Middle frontal gyrus (tissue), 1 donor: ENCODE measurements around the gene ZNF865.

Experiments used
- DNase-seq: peaks from one replicate; pipeline ENCODE4 v3.0.0-alpha.2; 2015; ENCODE audit warnings: low spot score; ENCODE audit errors: extremely low spot score

ZNF865 gene

DNA sequence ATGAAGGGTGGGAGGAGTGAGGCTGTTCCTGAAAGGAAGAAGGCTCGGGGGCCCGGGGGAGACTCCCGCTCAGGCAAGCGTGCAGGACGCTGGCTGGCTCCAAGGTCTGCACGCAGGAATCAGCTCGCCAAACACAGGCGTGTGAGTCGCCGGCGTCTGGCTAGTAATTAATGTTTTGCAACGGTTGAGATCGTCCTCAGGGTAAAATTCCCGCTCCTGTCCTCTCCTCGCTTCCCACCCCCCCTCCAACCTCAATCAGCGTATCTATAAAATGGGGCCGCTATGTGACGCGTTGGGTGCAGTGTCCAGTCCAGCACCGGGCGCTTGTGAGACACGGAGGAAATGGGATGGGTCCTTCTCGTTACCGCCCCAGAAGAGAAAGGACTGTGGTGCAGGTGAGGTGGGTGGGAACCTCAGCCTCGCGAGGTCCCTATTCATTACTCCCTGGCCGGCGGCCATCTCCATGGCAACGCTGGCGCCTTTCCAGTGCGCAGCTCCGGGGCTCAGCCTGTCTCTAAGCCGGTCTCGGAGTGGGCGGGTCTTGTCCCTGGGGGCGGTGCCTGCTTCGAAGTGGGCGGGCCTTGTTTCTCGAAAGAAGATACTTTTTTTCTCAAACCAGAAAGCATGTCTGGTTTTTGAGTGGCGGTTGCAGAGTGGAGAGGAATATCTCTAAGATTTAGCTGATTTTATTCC is 18.3 kb upstream of the ZNF865 start:
- DNase-seq: peak; percentile 58

DNA sequence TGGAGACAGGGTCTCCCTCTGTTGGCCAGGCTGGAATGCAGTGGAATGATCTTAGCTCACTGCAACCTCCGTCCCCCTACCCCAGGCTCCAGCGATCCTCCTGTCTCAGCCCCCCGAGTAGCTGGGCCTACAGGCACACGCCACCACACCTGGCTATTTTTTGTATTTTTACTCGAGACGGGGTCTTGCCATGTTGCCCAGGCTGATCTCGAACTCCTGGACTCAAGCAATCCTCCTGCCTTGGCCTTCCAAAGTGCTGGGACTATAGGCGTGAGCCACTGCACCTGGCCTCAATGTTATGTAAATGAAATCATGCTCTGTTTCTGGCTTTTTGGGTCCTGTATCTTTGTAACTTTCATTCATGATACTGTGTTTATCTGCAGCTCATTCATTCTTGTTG is 16.7 kb upstream of the ZNF865 start:
- no peak for DNase-seq

DNA sequence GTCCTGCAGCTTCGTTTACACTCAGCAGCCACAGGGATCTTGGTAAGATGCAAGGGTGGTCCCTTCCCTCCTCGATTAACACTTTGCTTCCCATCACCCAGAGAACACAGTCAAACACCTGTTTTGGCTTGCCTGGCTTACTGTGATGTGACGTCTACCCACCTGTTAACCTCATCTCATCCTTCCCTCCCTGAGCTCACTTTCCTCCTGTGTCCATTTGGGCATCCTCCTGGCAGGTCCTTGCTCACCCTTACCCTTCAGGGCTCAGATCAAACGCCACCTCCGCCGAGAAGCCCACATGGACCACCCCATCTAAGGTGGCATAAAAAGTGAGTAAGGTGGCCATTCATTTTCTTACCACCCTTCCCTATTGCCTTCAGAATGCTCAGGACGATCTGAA is 15.3 kb upstream of the ZNF865 start:
- no peak for DNase-seq

DNA sequence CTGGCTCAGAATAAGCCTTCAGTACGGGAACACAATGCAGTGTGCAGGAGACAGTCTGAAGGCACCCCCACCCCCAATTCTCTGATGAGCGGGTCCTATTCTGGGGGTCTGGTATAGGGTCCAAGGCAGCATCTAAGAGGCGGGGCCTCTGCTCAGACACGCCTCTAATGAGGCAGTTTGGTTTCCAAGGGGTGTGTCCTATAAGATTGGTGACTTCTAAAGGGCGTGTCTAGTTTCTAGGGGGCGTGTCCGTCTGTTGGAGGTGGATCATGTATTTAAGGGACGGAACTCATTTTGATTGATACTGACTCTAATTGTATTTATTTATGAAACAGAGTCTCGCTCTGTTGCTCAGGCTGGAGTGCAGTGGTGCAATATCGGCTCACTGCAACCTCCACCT is 14.8 kb upstream of the ZNF865 start:
- no peak for DNase-seq

DNA sequence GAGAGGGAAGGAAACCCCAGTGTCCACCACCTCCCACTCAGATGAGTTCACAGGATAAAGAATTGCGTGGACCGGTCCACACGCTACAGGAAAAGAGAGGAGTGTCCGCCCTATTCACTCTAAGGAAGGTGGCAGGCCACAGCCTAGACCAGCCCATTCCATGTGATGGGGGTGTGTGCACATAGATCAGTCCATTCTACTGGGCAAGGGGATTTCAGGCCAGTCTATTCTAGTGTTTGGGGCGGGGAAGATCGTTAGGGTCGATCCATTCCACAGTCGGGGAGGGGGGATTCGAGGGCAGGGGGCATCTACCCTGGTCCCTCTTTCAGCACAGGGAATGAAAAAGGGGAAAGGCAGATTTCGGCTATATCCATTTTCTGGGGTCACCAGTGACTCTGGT is 13.9 kb upstream of the ZNF865 start:
- DNase-seq: no peak

DNA sequence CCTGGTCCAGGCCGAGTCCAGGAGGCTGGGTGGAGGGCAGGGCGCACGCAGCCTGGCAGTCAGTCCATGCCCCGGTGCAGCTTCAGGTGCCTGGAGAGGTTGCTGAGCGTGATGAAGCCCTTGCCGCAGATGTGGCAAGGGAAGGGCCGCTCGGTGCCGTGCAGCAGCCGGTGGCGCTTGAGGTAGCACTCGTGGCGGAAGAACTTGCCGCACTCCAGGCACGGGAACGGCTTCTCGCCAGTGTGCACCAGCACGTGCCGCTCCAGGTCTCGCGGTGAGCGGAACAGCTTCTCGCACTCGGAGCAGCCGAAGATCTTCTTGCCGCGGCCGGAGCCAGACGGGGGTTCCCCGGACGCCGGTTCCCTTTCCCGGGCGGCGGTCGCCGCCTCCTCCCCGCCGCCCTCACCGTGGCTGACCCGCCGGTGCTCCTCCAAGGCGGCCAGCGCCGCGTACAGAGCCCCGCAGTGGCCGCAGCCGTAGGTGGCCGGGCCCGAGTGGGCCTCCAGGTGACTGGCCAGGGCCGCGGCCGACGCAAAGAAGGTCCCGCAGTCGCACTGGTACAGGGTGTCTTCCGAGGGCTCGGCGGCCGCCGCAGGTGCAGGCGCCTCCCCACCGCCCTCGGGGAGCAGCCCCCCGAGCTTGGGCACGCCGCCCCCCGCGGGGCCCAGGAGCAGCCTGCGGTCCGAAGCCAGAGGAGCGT is 12.9 kb upstream of the ZNF865 start:
- DNase-seq: no peak

DNA sequence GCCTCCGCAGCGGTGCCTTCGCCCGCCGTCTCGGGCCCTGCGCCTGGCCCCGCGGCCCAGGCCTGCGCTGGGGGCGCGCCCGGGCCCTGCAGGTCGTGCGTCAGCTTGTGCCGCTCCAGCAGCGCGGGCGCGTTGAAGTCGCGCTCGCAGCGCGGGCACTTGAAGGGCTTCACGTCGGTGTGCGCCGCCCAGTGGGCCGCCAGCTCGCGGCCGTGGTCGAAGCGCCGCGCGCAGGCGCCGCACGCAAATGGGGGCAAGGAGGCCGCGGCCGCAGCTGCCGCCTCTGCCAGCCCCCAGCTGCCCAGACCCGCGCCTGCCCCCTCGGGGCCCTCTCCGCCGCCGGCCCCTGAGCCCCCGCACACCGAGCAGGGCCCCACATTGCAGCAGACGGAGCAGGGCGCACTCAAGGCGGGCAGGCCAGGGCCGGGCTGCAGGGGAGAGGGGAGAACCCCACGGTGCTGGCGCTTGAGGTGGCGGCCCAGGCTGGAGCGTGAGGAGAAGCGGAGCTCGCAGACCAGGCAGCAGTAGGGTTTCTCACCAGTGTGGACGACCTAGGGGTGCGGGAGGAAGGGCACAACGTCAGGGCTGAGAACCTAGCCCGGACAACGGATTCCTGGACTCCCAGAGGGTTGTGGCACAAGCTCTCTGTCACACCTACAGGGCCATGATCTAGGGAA is 12.2 kb upstream of the ZNF865 start:
- DNase-seq: no peak

DNA sequence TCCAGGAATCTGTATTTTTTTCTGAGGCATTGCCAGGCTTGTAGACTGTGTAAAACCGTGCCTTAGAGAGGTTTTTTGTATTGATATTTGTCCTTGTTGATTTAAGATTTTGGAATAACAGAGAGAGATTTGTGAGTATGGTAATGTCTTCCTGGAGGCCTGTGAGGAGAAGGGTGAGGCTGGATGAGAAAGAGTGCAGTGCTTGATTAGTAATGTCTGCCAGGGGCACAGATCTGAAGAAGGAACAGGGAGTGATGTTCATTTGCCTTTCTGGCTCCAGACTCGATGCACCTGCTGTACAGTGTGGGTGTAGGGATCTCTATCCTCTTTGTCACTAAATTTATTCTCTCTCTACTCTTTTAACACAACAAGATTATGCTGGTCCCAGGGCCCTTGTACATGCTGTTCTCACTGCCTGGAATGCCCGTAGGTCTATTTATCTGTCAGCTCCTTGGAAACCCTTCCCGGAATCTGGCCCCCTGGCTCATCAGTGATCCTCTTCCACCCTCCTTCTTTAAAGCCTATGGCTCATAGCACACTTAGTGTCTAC is 10.4 kb upstream of the ZNF865 start:
- DNase-seq: no peak

DNA sequence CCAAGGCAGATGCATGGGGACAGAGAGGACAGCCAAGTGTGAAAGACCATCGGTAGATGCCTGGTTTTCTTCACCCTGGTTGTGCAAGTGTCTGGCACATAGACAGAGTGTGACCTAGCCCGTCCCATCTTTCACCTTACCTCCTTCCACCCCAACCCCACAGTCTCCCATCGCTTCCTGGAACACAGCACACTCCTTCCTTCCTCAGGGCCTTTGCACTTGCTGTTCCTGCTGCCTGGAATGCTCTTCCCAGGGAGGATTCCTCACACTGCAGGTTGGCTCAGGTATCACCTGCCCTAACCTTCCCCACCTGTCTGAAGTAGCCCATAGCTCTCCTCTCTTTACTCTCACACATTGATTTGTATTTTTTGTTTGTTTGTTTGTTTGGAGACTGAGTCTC is 9.1 kb upstream of the ZNF865 start:
- no peak for DNase-seq

DNA sequence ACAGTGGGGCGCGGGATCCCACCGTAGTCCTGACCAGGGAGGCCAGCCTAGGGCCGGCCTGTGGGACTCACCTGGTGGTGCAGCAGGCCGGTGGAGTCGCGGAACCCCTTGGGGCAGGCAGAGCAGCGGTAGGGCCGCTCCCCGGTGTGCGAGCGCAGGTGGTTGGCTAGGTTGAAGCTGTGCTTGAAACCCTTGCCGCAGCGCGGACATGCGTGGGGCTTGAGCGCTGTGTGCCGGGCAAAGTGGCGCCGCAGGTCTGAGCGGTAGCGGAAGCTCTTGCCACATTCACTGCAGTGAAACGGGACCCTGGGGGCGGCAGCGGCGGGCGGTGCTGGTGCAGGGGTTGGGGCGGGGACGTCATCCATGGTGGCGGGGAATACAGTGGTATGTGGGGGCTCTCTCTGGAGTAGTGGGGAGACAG is 7.9 kb upstream of the ZNF865 start:
- DNase-seq: no peak

DNA sequence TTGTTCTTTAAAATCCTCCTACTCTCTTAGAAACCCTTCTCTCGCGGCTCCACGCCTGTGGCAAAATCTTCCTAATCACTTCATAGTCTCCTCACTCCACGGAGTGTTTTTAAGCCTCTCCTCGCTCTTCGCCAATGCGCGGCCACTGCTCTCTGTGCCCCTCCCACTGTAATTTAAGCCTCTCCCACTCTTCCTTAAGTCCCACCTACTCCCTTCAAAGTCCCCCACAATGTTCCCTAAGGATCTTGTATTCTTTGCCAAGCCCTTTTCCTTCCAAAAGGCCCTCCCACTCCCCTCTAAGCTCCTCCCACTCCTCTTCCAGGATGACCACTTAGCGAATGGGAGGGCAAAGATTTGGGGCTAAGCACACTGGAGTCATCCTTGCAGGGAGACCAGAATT is 7.4 kb upstream of the ZNF865 start:
- DNase-seq: no peak

DNA sequence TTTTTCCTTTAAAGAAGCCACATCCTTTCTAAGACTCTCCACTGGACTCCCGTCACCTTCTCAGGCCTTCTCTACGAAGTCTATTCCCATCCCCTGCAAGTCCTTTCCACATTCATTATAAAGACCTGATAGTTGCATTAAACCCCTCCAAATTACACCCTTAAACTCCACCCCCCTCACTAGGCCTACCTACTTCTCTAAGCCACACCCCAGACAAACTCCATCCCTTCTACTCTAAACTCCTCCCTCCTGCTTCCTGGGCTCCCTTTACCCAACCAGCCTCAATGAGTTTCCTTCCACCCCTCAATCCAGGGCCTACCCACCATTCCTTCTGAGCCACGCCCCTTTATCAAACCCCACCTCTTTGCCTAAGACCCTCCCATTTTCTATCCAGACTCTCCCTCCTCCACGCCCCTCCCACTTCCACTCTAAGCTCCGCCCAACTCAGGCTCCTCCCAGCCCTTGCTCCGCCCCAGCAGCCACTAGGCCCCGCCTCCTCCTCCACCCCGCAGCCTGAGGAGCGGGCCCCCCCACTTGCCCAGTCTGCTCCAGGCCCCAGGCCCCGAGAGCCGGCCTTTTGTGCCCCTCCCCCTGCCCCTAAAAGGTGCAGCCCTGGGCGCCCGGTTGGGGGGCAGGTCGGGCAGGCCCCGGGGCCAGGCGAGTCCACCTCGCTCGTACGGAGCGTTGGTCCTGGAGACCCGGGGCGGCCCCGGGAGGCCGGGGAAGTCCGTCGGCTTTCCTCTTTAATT is 6.6 kb upstream of the ZNF865 start:
- DNase-seq: peak; percentile 78

DNA sequence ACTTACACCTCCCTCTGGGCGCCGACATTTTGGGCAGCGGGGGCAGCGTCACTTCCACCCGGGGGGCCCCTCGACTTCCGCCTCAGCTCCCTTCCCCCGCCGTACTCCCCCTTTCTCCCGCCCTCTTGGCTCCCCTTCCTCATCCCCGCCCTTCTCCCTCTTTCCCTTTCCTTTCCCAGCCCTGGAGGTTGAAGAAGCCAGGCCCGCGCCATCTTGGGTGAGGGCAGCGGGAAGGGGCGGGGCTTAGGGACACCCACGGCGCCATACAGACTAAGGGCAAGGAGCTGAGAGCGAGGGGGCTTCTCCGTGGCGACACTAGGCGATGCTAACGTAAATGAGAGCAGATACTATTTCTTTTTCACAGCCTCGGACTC is 6.0 kb upstream of the ZNF865 start, which contains the start of gene FIZ1:
Gene FIZ1, minus strand, starts transcription at position 50 of the 374 bp plus-strand sequence. CDS start 1,652 bp downstream, outside the sequence.
- DNase-seq: peak; percentile 96

DNA sequence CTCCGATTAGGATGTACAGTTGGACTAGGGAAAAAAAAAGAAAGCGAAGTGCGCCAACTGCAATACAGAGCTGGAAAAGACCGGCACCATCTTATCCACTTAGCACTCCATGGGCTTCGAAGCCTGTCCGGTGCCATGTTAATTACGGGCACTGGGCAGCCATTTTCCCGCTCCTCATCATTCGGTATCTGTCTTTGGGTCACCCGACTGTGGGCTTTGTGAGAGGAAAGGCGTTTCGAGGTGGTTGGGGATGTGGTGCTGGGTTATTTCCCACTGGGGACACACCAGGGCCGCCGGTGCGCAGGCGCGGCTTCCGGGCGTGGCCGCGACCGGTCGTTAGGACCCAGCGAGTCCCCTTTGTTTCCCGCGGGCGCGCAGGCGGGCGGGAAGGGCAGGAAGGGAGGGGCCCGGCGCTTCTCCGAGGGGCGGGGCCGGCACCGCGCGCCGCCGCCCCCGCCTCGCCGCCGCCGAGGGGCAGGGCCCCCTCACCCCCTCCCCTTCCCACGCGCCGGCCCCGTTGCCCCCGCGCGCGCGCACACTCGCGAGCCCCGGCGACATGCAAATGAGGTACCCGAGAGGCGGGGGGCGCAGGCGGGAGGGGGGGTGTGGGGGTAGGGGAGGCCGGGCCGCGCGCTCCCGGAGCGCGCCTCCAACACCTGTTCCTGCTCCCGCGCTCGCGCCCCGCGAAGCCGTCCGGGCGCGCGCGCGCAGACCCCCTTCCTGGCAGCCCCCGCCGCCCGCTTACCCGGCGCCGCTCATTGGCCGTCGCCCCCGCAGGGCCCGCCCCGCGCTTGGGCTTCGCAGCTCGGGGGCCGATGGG is 5.4 kb upstream of the ZNF865 start, which contains the start of gene ZNF524:
Gene ZNF524, plus strand, starts transcription at position 447 of the 820 bp plus-strand sequence. CDS start 1,825 bp downstream, outside the sequence.
- peak; percentile 74 for DNase-seq

DNA sequence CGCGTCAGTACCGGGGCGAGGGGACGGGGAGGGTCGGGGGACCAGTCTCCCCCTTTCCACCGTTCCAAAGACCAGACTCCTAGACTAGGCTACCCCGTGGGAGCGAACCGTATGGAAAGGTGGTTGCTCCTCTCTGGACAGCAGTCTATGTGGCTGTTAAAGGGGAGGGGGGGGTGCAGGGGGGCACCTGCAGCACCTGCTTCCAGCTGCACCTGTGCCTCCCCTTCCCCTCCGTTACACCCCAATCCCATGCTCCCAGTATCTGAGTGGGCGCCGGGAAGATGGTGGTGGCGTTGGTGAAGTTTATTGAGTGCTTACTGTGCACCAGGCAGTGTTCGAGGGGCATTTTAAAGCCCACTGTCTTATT is 4.8 kb upstream of the ZNF865 start:
- DNase-seq: no peak

DNA sequence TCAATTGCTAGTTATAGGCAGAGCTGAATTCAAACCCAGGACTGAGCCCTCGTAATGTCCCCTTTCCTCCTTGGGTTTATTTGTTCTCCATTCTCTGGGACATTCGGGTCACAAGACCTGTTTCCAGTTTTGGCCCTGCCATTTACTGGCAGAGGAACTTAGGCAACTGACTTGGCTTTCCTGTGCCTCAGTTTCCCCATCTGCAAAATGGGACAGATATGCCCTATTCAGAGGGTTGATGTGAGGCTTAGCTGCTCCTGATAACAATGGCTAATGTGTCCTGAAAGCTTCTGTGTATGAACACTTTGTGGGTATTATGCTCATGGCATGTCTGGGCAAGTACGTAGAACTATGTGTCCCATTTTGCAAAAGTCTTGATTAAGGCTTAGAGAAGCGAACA is 4.4 kb upstream of the ZNF865 start:
- no peak for DNase-seq

DNA sequence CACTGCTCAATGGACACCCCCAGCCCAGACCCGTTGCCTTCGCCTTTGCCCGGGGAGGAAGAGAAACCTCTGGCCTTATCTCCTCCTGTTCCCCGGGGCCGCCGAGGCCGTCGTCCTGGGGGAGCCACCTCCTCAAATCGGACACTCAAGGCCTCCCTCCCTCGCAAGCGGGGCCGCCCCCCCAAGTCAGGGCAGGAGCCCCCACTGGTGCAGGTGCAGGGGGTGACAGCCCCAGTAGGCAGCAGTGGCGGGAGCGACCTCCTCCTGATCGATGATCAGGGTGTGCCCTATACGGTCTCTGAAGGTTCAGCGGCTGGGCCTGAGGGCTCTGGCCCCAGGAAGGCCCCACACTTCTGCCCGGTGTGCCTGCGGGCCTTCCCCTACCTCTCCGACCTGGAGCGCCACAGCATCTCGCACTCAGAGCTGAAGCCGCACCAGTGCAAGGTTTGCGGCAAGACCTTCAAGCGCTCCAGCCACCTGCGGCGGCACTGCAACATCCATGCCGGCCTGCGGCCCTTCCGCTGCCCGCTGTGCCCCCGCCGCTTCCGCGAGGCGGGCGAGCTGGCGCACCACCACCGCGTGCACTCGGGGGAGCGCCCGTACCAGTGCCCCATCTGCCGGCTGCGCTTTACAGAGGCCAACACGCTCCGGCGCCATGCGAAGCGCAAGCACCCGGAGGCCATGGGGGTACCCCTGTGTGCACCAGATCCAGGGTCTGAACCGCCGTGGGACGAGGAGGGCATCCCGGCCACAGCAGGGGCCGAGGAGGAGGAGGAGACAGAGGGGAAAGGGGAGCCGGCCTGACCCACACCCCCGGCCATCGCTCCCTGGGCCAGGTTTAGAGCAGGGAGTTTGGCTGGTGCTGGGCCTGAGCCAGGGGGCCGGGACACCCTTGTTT is 3.1 kb upstream of the ZNF865 start:
- DNase-seq: no peak

DNA sequence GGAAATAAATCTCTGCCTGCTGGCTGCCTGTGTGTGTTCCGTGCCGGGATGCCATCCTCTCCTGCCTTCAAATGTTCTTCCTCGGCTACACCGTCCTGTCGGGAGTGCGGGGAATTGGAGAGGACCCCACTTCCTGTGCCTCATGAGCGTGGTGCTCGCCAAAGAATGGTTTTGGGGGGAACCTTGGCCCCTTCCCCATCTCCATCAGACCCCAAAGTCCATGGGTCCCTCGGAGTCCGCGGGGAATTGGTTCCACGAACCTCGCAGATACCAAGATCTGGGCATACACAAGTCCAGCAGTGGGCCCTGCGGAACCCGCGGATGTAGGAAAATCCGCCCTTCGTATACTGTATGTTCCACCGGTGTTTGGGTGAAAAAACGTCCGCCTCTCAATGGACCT is 2.3 kb upstream of the ZNF865 start:
- DNase-seq: no peak

DNA sequence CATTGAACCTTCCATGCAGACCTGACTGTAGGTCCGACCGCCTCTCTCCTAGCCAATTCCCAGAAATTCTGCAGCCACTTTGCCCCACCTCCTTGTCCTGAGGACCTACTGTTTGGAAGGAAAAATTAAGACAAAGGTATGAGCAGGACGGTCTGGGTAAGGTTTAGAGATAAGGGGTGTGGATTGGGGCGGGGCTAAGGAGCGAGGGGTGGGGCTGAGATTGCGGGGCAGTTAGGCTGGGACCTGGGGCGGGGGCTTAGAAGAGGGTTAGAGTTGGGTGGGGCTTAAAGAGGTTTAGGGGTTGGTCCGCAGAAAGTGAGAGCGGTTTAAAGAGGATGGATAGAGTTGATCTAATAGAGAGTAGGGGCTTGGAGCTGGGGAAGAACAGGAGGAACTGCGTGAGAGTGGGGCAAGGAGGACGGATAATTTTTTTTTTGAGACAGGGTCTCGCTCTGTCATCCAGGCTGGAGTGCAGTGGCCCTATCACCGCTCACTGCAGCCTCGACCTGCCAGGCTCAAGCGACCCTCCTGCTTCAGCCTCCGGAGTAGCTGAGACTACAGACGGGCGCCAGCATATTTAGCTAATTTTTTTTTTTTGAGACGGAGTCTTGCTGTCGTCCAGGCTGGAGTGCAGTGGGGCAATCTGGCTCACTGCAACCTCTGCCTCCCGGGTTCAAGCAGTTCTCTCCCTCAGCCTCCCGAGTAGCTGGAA is 1.7 kb upstream of the ZNF865 start:
- DNase-seq: no peak
